ENCODE data around the gene EHMT1.

Gene EHMT1

GRCh38 chr9:137758067-137758466 lies 139.3 kb downstream of the EHMT1 start:
- H3K4me3 ChIP-seq (ENCODE audit: low read length, poor library complexity, severe bottlenecking) = no peak overlapping the region
- no peaks in the 10 kb centered on the region for H3K27me3 ChIP-seq (ENCODE audit: insufficient read depth, low read length, poor library complexity, severe bottlenecking)
- H3K4me1 ChIP-seq (ENCODE audit: insufficient read depth, low read length, poor library complexity, severe bottlenecking) = peaks cover 15% of the 10 kb centered on the region
- H3K9me2 ChIP-seq (replicated peaks; ENCODE audit: low read depth, low read length) = no peaks in the 10 kb centered on the region
- H3K9me3 ChIP-seq (ENCODE audit: insufficient read depth, low read depth, low read length) = 0 out of 2 replicates have a peak, but pooled peaks cover 7% of the 10 kb centered on the region
- H2AFZ ChIP-seq (ENCODE audit: low read length) = no peak overlapping the region
- H3K79me2 ChIP-seq (ENCODE audit: insufficient read depth, low read length) = no peaks in the 10 kb centered on the region
- peaks cover 11% of the 10 kb centered on the region for H4K20me1 ChIP-seq (ENCODE audit: insufficient read depth, low read length, poor library complexity, severe bottlenecking)
- H3K9ac ChIP-seq (ENCODE audit: low read depth, low read length, poor library complexity, severe bottlenecking) = no peak overlapping the region
- TF ChIP-seq CTCF (conservative IDR thresholded peaks at IDR 0.05; ENCODE audit: low read length) = no peak; the same call in 1 of the 2 replicates
- no peak for TF ChIP-seq EZH2phosphoT487 (IDR thresholded peaks at IDR 0.05; ENCODE audit: borderline replicate concordance)
- peak overlapping the region; percentile 57 for H3K4me2 ChIP-seq (ENCODE audit: low read depth, low read length, poor library complexity, severe bottlenecking)
- no peaks in the 10 kb centered on the region for H3F3A ChIP-seq (ENCODE audit: low read depth)
- peaks cover 84% of the 10 kb centered on the region; the same call in 1 of the 2 replicates for H3K36me3 ChIP-seq (ENCODE audit: insufficient read depth, low read length)

- H3K4me2 ChIP-seq (ENCODE audit: low read depth, low read length, poor library complexity, severe bottlenecking) = no peak overlapping the region
- no peak overlapping the region for H3K4me3 ChIP-seq (ENCODE audit: low read length, poor library complexity, severe bottlenecking)
- peaks cover 84% of the 10 kb centered on the region; the same call in 1 of the 2 replicates for H3K36me3 ChIP-seq (ENCODE audit: insufficient read depth, low read length)
- H3F3A ChIP-seq (ENCODE audit: low read depth) = no peaks in the 10 kb centered on the region
- H3K9me3 ChIP-seq (ENCODE audit: insufficient read depth, low read depth, low read length) = 0 out of 2 replicates have a peak, but pooled peaks cover 7% of the 10 kb centered on the region
- H3K79me2 ChIP-seq (ENCODE audit: insufficient read depth, low read length) = no peaks in the 10 kb centered on the region
- peaks cover 15% of the 10 kb centered on the region for H3K4me1 ChIP-seq (ENCODE audit: insufficient read depth, low read length, poor library complexity, severe bottlenecking)
- H4K20me1 ChIP-seq (ENCODE audit: insufficient read depth, low read length, poor library complexity, severe bottlenecking) = peaks cover 11% of the 10 kb centered on the region
- H3K9me2 ChIP-seq (replicated peaks; ENCODE audit: low read depth, low read length) = no peaks in the 10 kb centered on the region
- H2AFZ ChIP-seq (ENCODE audit: low read length) = no peak overlapping the region
- H3K27me3 ChIP-seq (ENCODE audit: insufficient read depth, low read length, poor library complexity, severe bottlenecking) = no peaks in the 10 kb centered on the region
- H3K9ac ChIP-seq (ENCODE audit: low read depth, low read length, poor library complexity, severe bottlenecking) = no peak overlapping the region
- TF ChIP-seq EZH2phosphoT487 (IDR thresholded peaks at IDR 0.05; ENCODE audit: borderline replicate concordance) = no peak
- no peak for TF ChIP-seq CTCF (conservative IDR thresholded peaks at IDR 0.05; ENCODE audit: low read length)
Observed at GRCh38 chr9:137759117-137759516, 140.3 kb downstream of the EHMT1 start.

- Histone ChIP-seq H3F3A (ENCODE audit: low read depth) (no peaks in the 10 kb centered on the region), H3K9me3 (ENCODE audit: insufficient read depth, low read depth, low read length) (0 out of 2 replicates have a peak, but pooled peaks cover 7% of the 10 kb centered on the region), H3K9me2 (replicated peaks; ENCODE audit: low read depth, low read length) (no peaks in the 10 kb centered on the region), H3K36me3 (ENCODE audit: insufficient read depth, low read length) (peaks cover 85% of the 10 kb centered on the region; the same call in 1 of the 2 replicates), H3K79me2 (ENCODE audit: insufficient read depth, low read length) (no peaks in the 10 kb centered on the region), H3K27me3 (ENCODE audit: insufficient read depth, low read length, poor library complexity, severe bottlenecking) (no peaks in the 10 kb centered on the region), H3K4me3 (ENCODE audit: low read length, poor library complexity, severe bottlenecking) (no peak overlapping the region), H3K4me2 (ENCODE audit: low read depth, low read length, poor library complexity, severe bottlenecking) (no peak overlapping the region), H2AFZ (ENCODE audit: low read length) (no peak overlapping the region), H3K9ac (ENCODE audit: low read depth, low read length, poor library complexity, severe bottlenecking) (no peak overlapping the region), H4K20me1 (ENCODE audit: insufficient read depth, low read length, poor library complexity, severe bottlenecking) (peaks cover 11% of the 10 kb centered on the region), H3K4me1 (ENCODE audit: insufficient read depth, low read length, poor library complexity, severe bottlenecking) (peaks cover 15% of the 10 kb centered on the region)
- TF ChIP-seq EZH2phosphoT487 (IDR thresholded peaks at IDR 0.05; ENCODE audit: borderline replicate concordance) (no peak), CTCF (conservative IDR thresholded peaks at IDR 0.05; ENCODE audit: low read length) (no peak)
Observed at GRCh38 chr9:137759649-137760321, 141.0 kb downstream of the EHMT1 start.

All from Loucy (cell line).